HG03432 (cell line): ENCODE results near the gene BRICD5.
"Not testable (repeated sequence)": the region's sequence is repeated elsewhere in the genome, so short reads cannot be mapped to it uniquely, and the experiment has no call there.

Experiments used
- ATAC-seq: cut with Tn5 transposase; IDR thresholded peaks from one replicate; pipeline ENCODE4 v1.9.1; 2021; ENCODE audit warnings: mild to moderate bottlenecking, moderate library complexity; ENCODE audit not compliant: unreplicated experiment

The BRICD5 gene

GRCh38 chr16:2223221-2223941 lies 12.7 kb upstream of the BRICD5 start, which contains the start of gene E4F1:
Gene E4F1 (plus strand): TSS chr16:2223591. CDS start chr16:2223614, 23 bp downstream.
- ATAC-seq: peak; percentile 94

GRCh38 chr16:2216330-2216729 lies 5.7 kb upstream of the BRICD5 start:
- no peak for ATAC-seq

GRCh38 chr16:2214719-2214968 lies 4.0 kb upstream of the BRICD5 start, which contains the start of gene PGP:
Gene PGP (minus strand): TSS chr16:2214840. CDS start chr16:2214777, 63 bp downstream.
- ATAC-seq: peak; percentile 77

DNA sequence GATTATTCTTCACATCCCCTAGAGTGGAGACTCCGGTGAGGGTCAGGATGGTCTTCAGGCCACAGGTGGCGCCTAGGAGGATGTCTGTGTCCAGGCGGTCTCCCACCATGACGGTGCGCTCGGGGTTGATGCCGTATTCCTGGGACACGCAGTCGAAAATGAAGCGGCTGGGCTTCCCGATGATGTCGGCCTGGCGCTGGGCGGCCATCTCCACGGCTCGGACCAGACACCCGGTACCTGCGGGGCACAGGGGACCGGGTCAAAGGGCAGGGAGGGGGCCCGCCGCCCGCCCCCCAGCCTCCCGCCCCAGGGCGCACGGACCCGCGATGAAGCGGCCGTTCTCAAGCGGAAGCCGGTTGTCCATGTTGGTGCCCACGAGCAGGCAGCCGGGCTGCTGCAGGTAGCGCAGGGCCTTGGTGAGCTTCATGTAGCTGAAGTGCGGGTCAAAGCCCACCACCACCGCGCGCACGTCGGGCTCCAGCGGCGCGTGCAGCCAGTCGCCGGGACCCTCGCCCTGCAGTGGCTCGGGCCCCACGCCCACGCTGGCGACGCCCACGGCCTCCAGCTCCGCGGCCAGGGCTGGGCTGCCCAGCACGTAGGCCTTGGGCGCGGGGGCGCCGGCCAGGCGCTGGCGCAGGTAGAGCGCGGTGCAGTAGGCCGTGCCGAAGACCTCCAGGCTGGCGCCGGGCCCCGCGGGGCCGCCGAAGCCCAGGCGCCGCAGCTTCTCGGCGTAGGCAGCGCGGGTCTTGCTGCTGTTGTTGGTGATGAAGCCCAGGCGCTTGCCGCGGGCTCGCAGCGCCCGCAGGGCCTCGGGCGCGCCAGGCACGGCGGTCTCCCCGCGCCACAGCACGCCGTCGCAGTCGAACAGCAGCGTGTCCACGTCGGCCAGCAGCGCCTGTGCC lies 3.4 kb upstream of the BRICD5 start:
- peak; percentile 8 for ATAC-seq

DNA sequence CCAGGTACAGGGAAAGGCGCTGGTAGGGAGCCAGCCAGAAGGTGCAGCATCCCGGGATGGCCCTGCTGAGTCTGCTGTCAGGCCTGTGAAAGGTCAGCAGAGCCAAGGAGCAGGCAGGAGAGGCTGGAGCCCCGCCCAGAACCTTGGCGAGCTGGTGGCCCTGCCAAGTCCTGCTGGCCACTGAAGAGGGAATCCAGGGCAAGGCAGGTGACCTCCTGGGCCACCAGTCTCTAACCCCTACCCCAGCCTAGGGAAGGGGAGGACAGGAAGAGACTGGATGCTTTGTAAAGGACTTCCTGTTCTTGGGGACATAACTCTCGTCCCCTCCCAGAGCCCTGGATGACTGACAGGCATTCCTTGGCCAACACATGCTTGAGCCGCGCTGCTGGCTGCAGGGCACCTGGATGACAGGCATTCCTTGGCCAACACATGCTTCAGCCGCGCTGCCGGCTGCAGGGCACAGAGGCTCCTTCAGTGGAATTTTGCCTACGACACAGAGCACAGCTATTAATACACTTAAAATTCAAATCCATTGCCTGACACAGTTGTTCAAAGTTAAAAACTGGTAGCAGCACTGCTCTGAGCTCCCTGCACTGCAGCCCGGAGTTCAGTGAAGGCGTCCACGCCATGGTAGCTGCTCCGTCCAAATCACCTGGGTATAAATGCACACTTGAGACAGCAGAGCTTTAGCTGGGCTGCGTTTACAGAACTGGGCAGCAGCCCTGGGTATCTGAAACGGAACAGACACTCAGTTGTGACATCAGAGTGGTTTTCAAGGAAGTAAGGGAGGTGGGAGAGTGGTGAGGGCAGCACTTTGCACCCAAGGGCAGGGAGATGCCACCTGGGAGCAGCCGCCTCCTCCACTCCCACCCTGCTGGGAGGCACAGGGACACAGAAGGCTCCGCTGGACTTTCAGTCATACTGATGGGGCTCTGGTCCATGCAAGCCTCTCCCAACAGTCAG lies 2.0 kb upstream of the BRICD5 start:
- ATAC-seq: no peak

GRCh38 chr16:2211923-2212347 lies 1.3 kb upstream of the BRICD5 start:
- ATAC-seq: no peak

DNA sequence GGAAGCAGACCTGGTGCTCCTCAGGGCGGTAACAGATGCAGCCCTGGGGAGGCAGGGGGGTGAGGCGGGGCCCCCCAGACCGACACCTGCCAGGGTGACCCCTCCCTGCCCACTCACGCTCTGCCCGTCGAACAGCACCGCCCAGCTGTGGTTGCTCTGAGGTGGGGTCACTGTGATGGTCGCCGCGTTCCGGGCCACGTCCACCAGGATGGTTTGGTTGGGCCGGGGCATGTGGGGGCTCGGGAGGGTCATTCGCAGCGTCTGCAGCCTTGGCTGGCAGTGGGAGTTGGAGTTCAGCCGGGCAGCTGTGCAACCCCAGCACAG lies 692 bp downstream of the BRICD5 start:
- no peak for ATAC-seq

- ATAC-seq: no peak
These were observed 1.2 kb downstream of the BRICD5 start for GRCh38 chr16:2209258-2210008.

DNA sequence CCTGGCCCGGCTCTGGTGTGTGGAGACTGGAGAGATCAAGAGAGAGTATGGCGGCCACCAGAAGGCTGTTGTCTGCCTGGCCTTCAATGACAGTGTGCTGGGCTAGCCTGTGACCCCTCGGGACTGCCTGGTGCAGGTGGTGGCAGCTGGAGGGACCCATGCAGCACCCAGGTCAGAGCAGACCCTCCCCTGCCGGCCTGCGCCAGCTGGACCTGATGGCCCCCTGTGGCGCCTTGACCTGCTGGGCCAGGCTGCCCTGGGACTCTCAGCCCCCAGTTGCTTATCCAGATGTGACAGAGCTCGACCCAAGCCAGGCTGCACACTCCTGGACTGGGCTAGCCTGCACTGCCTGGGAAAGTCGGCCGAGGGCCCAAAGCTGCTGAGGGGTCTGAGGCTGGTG lies 1.9 kb downstream of the BRICD5 start:
- no peak for ATAC-seq

DNA sequence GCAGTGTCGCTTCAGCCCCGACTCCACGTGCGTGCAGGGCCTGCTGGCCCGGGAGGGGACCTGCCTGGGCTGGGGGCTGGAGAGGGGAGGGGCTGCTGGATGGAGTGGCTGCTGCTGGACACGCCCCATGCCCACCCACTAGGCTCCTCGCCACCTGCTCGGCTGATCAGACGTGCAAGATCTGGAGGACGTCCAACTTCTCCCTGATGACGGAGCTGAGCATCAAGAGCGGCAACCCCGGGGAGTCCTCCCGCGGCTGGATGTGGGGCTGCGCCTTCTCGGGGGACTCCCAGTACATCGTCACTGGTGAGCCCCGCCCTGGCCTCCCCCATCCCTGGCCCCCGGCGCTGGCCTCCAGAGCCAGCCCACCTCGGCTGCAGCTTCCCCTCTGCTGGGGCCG lies 2.4 kb downstream of the BRICD5 start:
- ATAC-seq: no peak

GRCh38 chr16:2207872-2208271 lies 2.8 kb downstream of the BRICD5 start:
- ATAC-seq: no peak

GRCh38 chr16:2206780-2207433 lies 3.8 kb downstream of the BRICD5 start:
- no peak for ATAC-seq

- ATAC-seq: no peak
These were observed 4.3 kb downstream of the BRICD5 start for GRCh38 chr16:2206420-2206779.

DNA sequence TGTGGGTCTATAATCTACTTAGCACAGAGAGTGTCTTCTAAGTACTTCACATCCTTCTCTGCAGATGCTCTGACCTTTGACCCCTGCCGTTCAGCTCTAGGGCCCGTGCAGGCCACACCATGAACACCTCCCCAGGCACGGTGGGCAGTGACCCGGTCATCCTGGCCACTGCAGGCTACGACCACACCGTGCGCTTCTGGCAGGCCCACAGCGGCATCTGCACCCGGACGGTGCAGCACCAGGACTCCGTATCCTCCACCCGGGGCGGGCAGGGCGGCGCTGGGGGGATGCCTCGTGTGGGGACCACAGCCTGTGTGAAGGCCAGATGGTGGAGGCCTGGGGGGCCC lies 4.7 kb downstream of the BRICD5 start:
- peak; percentile 8 for ATAC-seq

GRCh38 chr16:2205104-2205966 lies 5.3 kb downstream of the BRICD5 start, which contains the start of gene MLST8:
Gene MLST8 (plus strand): TSS chr16:2205454. CDS start chr16:2206086, 632 bp downstream.
- ATAC-seq: peak; percentile 70

DNA sequence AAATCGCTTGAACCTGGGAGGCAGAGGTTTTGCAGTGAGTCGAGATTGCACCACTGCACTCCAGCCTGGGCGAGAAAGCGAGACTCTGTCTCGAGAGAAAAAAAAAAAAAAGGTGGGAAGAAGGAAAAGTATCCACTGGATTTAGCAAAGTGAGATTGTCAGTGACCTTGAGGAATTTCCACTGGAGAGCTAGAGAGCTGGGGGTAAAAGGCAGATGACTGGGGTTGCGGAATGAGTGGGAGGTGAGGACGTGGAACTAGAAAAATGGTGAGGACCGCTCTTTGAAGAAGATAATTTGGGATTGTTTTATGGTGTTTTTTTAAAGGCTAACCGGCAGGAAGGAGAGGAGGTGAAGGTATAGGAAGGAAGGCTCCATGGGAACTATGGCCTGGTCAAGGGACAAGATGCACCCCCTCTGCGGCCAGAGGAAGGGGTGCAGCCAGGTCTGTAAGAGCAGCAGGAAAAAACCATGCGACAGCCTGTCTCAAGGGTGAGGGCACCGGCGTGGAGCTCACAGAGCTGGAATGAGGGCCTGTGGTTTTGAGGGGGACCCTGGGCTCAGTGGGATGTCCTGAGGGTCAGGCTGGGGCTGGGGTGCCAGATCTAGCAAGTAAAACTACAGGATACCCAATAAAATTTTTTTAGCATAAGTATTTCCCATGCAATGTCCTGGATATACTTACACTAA lies 6.1 kb downstream of the BRICD5 start:
- ATAC-seq: no peak

DNA sequence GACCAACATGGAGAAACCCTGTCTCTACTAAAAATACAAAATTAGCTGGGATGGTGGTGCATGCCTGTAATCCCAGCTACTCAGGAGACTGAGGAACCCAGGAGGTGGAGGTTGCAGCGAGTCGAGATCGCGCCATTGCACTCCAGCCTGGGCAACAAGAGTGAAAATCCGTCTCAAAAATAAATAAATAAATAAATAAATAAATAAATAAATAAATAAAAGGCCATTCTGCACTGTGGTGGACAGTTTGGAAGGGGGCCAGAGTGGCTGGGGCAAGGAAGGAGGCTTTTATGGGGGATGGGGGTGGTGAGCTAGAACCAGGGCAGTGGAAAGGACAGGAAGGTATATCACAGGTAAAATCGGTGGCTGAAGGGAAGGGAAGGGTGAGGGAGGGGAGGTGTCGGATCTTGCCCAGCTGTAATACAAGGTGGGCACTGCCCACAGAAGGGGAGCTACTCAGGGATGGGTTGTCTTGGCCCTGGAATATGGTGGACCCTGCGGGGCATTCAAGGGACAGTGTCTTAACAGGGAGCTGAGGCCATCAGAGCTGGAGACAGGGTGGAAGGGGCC lies 7.5 kb downstream of the BRICD5 start:
- not testable (repeated sequence) for ATAC-seq

DNA sequence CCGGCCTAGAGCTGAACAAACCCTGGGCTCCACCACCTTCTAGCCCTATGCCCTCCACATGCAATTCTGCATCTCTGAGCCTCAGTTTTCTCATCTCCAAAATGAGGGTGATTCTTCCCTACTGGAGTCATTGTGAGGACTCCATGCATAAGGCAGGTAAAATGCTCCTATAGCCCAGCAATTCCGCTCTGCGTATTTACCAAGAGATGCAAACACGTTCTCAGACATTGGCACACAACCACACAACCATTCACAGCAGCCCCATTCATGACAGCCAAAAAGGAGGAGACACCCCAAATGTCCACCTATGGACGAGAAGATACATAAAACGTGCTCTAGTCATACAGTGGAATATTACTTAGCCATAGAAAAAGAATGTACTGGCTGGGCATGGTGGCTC lies 10.3 kb downstream of the BRICD5 start:
- no peak for ATAC-seq
